Raji (cell line): ENCODE data around the gene KRTAP1-5.
"Not testable (repeated sequence)": the region's sequence is repeated elsewhere in the genome, so short reads cannot be mapped to it uniquely, and the experiment has no call there.

Experiments
- POLR2A ChIP-seq: IDR thresholded peaks from 2 replicates; pipeline ENCODE4 v1.6.1; 2011; ENCODE audit warnings: low read depth, low read length, control low read depth; ENCODE audit not compliant: insufficient read depth

Gene KRTAP1-5, protein sequence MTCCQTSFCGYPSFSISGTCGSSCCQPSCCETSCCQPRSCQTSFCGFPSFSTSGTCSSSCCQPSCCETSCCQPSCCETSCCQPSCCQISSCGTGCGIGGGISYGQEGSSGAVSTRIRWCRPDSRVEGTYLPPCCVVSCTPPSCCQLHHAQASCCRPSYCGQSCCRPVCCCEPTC

DNA sequence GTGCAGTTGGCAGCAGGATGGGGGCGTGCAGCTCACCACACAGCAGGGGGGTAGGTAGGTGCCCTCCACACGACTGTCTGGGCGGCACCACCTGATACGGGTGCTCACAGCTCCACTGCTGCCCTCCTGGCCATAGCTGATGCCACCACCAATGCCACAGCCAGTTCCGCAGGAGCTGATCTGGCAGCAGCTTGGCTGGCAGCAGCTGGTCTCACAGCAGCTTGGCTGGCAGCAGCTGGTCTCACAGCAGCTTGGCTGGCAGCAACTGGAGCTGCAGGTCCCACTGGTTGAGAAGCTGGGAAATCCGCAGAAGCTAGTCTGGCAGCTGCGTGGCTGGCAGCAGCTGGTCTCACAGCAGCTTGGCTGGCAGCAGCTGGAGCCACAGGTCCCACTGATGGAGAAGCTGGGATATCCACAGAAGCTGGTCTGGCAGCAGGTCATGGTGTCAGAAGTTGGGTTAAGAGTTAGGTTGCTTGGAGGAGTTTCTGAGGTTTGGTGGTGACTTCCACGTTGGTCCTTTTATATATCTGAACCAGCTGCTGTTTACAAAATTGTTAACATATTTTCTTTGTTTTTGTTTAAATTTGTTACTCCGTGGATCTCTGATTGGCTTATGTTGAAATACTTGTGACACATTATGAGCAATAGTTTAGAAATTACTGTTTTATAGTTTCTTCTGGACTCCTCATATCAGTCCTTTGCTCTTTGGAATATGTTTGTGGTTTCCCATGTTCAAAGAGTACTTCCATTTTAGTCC lies at the start of gene KRTAP1-5:
KRTAP1-5 (minus strand) TSS at position 494 of the 757 bp plus-strand sequence; CDS start at position 441, 53 bp downstream.
- no peak for TF ChIP-seq POLR2A

DNA sequence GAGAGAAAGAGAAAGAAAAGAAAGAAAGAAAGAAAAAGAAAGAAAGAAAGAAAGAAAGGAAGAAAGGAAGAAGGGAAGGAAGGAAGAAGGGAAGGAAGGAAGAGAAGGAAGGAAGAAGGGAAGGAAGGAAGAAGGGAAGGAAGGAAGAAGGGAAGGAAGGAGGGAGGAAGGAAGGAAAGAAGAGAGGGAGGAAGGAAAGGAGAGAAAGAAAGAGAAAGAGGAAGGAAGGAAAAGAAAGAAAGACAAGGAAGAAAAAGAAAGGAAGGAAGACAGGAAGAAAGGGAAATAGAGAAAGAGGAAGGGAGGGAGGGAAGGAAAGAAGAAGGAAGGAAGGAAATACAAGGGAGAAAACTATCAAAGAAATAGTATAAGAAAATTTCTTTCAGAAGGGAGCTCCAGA lies 49.8 kb upstream of the KRTAP1-5 start:
- no peak for TF ChIP-seq POLR2A

DNA sequence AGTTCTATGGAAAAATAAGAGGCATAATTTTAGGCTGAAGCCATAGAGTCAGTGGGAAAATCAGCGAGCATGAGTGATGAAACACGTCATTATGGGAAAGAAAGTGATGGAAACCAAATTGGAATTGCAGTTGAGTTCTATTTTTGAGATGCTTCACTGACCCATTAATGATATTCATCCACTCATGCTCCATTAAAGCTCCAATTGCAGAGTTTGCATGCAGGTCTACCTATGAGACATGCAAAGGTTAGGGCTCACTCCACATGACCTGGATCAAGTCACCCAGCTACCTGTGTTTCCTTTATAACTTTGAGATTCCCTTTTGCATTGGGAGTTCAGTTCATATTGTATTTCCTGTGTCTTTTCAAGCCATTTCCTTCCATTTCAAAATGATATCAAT lies 46.7 kb upstream of the KRTAP1-5 start:
- no peak for TF ChIP-seq POLR2A

DNA sequence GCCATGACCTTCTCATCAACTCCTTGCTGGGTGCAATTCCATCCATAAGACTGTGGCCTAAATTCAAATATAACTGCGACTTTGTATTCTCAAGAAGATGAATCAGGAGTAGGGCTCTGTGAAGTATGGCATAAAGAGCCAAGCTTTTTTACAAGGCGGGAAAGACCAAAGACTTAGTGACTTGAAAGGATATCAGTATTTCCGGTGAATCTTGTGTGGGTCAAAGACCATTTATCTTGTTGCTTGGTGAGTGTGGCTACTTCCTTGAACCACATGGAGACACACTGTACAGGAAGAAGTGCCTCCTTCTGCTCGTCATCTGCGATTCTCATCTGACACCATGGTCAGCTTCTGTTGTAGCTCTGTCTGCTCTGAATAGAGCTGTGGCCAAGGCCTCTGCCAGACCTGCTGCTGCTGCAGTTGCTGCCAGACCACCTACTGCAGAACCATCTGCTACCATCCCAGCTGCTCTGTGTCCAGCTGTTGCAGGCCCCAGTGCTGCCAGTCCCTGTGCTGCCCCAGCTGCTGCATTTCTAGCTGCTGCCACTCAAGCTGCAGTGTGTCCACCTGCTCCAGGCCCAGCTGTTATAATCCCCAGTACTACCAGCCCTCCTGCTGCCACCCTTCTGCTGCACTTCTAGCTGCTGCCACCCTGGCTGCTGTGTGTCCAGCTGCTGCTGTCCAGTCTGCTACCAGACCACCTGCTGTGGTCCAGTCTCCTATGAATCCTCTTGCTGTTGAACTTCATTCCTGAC lies 44.8 kb upstream of the KRTAP1-5 start:
- no peak for TF ChIP-seq POLR2A

DNA sequence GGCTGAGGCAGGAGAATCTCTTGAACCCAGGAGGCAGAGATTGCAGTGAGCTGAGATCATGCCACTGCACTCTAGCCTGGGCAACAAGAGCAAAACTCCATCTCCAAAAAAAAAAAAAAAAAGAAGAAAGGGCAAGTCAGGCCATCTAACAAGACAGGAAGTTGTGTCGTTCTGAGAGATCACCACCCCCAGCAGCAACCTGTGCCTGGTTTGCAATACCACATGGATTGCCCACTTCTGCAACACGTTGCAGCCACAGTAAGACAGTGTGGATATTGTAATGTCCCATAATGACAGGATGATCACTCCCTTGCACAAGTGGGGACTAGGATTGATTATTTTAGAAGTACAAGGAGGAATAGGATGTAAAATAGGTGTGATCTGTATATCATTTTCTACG lies 42.0 kb upstream of the KRTAP1-5 start:
- TF ChIP-seq POLR2A, result no peak

DNA sequence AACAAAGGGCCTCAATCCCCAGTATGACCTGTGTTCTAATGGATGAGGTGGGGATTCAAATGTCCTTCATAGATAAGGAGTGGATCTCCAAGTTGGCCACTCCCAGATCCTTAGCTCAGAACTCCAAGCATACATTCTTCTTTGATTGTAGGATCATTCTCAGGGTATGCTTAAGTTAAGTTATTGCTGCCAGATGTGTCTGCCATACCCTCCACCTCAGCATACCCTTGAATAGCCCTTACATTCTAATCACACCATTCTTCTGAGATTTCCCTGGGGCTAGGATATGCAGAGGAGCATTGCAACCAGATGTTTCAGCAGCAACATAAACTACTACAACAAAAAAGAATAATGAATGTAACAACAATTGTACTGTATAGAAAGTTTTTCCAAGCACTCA lies 40.3 kb upstream of the KRTAP1-5 start:
- TF ChIP-seq POLR2A, result no peak

DNA sequence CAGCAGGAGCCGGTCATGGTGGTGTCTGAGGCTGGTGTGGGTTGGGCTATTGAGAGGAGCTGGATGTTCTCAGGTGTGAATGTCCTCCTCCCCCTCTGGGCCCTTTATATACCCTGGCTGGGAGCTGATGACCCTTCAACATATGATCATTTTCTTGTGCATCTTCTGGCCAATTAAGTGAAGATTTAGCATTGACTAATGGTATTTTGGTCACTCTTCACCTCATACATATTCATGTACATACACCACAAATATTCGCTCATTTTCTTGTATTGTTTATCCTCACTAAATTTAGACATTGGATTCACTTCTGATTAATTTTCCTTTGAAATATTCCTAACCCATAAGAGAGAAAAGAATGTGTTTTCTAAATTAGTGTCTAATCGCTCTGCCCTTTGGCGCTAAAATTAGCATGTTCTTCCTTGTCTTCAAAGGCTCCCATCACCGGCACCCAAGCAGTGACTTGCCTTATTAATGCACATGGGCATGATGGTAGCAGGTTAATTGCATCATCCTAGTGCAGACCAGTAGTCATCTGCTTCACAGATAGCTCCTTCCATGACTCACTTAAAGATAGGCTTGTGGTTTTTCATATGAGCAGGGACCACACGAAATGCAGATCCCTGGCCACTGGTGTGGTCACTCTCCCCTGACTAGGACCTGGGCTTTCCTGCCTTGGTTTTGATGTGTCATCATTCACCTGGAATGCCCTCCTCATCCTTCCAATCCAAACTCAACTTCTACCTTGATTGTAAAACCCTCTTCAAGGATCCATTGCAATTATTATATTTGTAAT lies 39.0 kb upstream of the KRTAP1-5 start, which contains the start of gene KRTAP2-4:
KRTAP2-4 (minus strand) TSS at position 51 of the 796 bp plus-strand sequence; CDS start at position 17, 34 bp downstream.
- no peak for TF ChIP-seq POLR2A

DNA sequence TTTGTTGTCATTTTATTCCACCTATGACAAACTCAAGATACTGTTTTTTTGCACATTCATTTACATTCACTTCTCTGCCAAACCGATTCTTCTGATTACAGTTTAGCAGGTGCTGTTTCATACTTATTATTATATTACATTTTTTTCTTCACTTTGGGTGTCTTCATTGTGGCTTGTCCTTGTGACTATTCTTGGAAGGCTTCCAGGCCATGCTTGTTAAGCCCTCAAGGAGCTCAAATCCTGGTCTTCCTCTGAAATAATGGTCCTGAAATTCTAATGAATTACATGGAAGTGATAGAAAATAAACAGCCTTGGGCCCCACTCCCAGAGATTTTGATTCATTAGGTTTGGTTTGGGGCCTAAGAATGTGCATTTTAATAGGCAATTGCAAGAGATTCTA lies 37.3 kb upstream of the KRTAP1-5 start:
- no peak for TF ChIP-seq POLR2A

DNA sequence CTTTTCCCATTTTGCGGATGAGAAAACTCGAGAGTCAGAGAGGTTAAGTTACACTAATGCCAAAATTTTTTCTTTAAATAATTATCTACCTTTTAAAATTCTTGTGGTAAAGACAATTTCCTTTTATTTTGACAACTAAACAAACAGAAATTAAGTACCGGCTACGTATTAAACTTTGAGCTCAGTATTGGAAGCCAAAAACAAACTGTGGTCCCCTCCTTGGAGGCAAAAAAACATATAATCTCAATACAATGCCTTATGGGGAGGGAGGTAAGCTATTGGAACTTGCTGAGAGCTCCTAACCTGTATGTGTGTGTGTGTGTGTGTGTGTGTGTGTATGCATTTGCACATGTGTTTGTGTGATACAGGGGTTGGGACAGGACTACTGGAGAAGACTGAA lies 36.4 kb upstream of the KRTAP1-5 start:
- no peak for TF ChIP-seq POLR2A

DNA sequence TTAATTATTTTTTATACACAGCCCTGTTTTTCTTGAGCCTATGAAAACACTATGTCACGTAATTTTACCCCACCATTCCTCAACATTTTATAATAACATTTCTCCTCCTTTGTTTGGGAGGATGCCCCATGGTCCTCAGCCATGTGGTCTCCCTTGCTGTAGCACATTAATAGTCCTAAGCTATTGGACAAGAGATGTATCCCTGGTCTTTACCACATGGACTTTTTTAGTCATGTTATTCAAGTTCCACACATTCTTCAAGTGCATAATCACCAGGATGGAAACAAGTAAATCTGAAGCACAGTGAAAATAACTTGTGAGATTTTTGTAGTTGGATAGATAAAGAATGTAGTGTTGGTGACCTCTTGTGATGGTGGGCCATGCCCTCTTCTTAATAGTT lies 35.0 kb upstream of the KRTAP1-5 start:
- no peak for TF ChIP-seq POLR2A

DNA sequence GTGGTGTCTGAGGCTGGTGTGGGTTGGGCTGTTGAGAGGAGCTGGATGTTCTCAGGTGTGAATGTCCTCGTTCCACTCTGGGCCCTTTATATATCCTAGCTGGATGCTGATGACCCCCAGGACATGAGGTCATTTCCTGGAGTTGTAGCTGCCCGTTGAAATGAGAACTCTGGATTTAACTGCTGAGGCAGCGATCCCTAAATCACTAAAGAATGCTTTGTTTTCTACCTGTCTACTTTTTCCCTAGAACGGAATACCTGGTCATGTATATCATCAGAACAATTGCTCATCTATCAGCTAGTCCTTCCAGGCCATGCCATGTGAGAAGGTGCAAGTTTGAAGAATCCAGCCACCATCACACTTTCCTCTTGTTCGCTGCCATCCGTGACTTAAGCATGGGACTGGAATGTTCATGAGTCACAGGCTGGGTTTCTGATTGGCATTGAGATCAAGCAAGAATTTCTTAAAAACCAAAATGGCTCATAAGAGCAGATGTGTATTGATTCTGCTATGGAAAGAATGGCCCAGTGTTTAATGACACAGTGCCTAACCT lies 33.1 kb upstream of the KRTAP1-5 start, which contains the start of gene KRTAP2-3:
KRTAP2-3 (minus strand) TSS at position 63 of the 553 bp plus-strand sequence. CDS start 64 bp downstream, outside the sequence.
- TF ChIP-seq POLR2A, result no peak

DNA sequence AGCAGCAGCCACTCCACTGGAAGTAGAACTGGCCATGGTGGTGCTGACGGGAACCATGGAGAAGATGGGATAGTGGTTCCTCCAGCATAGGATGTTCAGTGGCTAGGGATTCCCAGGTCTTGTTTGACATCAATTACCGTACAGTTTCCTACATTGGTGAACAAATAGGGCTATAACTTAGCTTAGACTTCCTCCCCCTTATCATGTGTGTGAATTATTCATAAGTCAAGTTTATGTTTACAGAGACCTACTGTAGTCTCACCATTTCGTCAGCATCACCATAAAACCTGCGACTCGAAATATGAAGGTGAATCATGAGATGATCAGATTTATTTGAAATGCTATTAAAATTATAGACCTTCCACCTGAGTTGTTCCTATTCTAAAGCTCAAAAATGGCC lies 31.7 kb upstream of the KRTAP1-5 start:
- TF ChIP-seq POLR2A, result no peak

DNA sequence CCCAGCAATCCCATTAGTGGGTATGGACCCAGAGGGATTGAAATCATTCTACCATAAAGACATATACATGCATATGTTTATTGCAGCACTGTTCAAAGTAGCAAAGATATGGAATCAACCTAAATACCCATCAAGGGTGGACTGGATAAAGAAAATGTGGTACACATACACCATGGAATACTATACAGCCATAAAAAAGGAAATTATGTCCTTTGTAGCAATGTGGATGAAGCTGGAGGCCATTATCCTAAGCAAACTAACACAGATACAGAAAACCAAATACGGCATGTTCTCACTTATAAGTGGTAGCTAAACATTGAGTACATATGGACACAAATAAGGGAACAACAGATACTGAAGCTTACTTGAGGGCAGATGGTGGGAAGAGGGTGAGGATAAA lies 30.5 kb upstream of the KRTAP1-5 start:
- TF ChIP-seq POLR2A, result no peak

DNA sequence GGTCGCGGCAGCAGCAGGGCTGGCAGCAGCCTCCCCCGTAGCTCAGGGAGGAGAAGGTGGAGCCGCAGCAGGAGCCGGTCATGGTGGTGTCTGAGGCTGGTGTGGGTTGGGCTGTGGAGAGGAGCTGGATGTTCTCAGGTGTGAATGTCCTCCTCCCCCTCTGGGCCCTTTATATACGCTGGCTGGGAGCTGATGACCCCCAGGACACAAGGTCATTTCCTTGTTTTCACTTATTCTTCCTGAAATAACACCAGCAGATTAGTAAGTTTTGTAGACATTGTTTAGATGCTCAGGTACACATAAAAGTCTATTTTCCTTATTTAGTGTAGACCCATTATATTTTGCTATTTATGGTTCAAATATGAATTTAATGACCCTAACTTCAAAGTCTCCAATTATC lies 28.1 kb upstream of the KRTAP1-5 start, which contains the start of gene KRTAP2-2:
KRTAP2-2 (minus strand) TSS at position 101 of the 400 bp plus-strand sequence; CDS start at position 82, 19 bp downstream.
- not testable (repeated sequence) for TF ChIP-seq POLR2A
